ENCODE results near the gene MUC2.
"Not testable (repeated sequence)": the region's sequence is repeated elsewhere in the genome, so short reads cannot be mapped to it uniquely, and the experiment has no call there.

The MUC2 gene

GRCh38 chr11:1115292-1115691, 40.6 kb downstream of the MUC2 start:
- DNase-seq (ENCODE audit: extremely low spot score, insufficient read length, low read depth); FAIRE-seq: not testable (repeated sequence)

DNA sequence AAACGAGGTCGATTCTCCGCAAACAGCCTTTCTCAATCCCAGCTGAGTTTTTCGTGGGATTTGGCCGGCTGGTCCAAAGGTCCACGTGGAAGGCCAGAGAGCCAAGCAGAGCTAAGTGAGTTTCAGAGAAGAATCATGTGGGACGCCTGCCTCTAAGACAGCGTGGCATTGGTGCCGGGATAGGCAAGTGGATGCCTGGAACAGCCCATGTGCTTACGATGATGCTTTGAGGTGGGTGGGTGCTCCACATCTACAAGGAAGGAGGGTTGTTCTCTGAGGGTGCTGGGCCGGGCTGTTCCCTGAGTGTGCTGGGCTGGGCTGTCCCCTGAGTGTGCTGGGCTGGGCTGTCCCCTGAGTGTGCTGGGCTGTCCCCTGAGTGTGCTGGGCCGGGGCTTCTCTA, 41.4 kb downstream of the MUC2 start:
- no peak for FAIRE-seq
- DNase-seq (ENCODE audit: extremely low spot score, insufficient read length, low read depth), result no peak

DNA sequence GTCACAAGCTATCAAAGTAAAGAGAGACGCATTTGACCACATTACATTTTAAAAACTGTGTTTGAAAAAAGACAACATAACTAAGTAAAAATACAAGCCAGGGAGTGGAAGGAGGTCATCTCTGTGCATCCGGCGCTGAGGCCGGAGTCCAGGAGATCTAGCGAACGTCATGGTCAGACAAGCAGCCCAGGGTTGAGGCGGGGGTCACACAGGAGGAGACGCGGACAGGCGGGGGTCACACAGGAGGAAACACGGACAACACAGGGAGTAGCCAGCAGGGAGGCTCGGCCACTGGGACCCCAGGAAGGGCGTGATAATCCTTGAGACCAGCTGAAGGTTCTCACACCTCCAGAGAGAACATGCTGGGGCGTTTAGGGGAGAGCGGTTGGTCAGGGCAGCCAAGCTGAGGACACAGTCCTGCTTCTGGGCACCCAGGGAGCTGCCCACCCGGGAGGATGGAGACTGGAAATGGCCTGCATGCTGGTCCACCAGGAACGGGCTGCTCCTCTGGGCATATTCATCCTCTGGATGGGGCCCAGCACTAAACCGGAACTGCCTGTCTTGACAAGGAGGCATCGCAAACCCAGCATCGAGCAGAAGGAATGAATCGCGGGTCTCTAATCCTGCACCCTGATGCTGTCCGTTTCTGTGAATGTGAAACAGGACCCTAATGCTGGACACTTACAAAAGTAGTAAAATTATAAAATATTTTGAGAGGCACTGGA, 42.2 kb downstream of the MUC2 start:
- FAIRE-seq, result no peak
- DNase-seq (ENCODE audit: extremely low spot score, insufficient read length, low read depth), result no peak

- no peak for FAIRE-seq
- no peak for DNase-seq (ENCODE audit: extremely low spot score, insufficient read length, low read depth)
Measured at GRCh38 chr11:1117992-1118391, 43.3 kb downstream of the MUC2 start.

DNA sequence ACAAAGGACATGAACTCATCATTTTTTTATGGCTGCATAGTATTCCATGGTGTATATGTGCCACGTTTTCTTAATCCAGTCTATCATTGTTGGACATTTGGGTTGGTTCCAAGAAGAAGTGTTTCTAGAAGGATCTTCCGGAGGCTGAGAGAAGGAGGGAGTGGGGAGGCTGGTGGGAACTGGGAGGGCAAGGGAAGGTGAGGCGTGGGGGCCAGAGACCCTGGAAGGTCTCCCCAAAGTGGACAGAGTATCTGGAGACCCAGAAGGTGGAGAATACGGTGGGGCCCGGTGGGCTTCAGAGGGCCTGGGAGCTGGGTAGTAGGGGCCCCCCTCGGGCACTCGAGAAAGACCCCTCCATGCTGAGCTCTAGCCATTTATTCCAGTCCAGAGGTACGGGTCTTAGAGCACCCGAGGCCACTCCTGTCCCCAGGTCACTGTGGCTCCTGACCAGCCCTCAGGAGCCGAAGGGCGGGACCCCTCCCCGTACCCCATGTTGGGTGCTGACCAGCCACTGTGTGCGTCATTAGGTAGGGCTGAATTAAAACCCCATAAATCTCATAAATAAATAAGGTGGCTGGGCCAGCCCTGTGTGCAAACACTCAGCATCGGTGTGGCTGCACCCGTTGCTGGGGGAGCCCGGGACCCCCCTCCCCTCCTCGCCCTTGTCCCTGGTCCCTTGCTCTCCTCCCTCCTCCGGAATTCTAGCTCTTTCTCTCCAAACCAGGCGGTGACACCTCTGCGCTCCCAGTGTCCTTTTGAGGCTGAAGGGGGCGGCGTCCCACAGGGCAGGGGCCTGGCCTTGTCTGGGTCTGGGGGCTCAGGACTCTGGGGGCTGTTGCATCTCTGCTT, 44.3 kb downstream of the MUC2 start:
- no peak for FAIRE-seq
- no peak for DNase-seq (ENCODE audit: extremely low spot score, insufficient read length, low read depth)

- no peak for FAIRE-seq
- DNase-seq (ENCODE audit: extremely low spot score, insufficient read length, low read depth), result no peak
Measured at GRCh38 chr11:1119604-1120146, 45.0 kb downstream of the MUC2 start.

DNA sequence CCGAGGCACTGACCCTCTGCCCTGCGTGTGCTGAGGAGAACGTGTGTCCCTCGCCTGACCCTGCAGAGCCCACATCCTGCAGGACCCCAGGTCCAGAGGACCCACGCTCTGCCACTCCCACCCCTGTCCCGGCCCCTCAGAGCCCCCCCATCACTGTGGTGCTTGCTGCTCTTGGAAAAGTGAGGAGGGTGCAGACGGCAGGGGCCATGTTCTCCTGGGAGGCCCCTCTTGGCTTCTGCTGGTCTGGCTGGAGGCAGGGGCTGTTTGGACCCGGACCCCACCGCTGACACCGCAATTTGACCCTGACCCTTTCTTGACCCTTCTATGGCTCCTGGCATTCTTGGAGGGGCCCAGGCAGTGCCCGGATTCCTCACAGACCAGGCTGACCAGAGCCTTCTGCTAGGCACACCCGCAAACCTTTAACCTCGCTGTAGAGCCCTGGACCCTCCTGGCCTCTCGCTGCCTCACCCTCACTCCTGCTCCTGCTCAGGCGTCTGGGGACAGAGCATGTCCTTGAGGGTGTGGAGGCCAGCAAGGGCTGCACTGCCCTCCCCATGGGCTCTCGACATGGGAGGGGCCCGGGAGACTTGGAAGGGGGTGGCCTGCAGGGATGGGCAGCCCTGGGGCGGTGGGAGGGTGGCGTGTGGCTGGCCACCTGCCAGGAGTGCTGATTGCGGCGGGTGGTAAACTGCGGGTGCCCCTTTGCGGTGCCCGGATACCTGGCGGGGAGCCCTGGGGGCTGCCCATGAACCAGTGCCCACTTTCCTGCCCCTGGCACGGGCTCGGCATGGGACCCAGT, 46.1 kb downstream of the MUC2 start:
- FAIRE-seq (no peak), DNase-seq (ENCODE audit: extremely low spot score, insufficient read length, low read depth) (no peak)

GRCh38 chr11:1121331-1121812, 46.7 kb downstream of the MUC2 start:
- FAIRE-seq (no peak), DNase-seq (ENCODE audit: extremely low spot score, insufficient read length, low read depth) (no peak)

- FAIRE-seq (no peak), DNase-seq (ENCODE audit: extremely low spot score, insufficient read length, low read depth) (no peak)
Measured at GRCh38 chr11:1121813-1122663, 47.4 kb downstream of the MUC2 start.

DNA sequence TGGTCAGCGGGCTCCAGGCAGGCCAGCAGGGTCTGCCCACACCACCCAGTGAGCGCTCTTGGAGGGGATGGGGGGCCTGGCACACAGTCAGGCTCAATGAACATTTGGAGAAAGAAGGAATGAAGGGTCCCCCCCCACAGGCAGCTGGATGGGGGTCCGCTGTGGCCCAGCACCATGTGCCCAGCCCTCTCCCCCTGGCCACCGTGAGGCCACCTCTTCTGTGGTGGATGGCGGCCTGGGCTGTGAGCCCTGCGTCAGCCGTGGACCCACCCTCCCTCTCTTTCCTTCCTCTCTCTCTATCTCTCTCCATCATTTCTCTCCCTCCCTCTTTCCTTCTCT, 48.0 kb downstream of the MUC2 start:
- FAIRE-seq (no peak), DNase-seq (ENCODE audit: extremely low spot score, insufficient read length, low read depth) (no peak)

- no peak for DNase-seq (ENCODE audit: extremely low spot score, insufficient read length, low read depth)
- no peak for FAIRE-seq
Measured at GRCh38 chr11:1123970-1124369, 49.3 kb downstream of the MUC2 start.

Data from GM18507 (cell line).